Brain microvascular endothelial cell (primary cell): ENCODE results near the gene ACSF2.

ENCODE experiments used
- DNase-seq: peaks from one replicate; pipeline ENCODE4 v3.0.0-alpha.2; 2020
- H3K27ac ChIP-seq: fragments of 250-450 bp; sonication (Bioruptor Pico); 2 replicates; pipeline ENCODE4 v1.5.1; 2020; ENCODE audit warnings: mild to moderate bottlenecking, moderate library complexity
- H3K27me3 ChIP-seq: fragments of 250-450 bp; sonication (Bioruptor Pico); replicated peaks from 2 replicates; pipeline ENCODE4 v1.5.1; 2020; ENCODE audit warnings: mild to moderate bottlenecking
- H3K36me3 ChIP-seq: fragments of 250-450 bp; sonication (Bioruptor Pico); replicated peaks from 2 replicates; pipeline ENCODE4 v1.5.1; 2020; ENCODE audit warnings: mild to moderate bottlenecking
- H3K4me3 ChIP-seq: 2 replicates; pipeline ENCODE4 v1.5.1; 2011; ENCODE audit warnings: low read depth, mild to moderate bottlenecking, control low read depth, low read length, moderate library complexity
- CTCF ChIP-seq: IDR thresholded peaks from 2 replicates; pipeline ENCODE4 v1.5.1; 2011; ENCODE audit warnings: low read depth, mild to moderate bottlenecking, moderate library complexity, low read length, control low read depth, inconsistent platforms; ENCODE audit errors: missing control alignments
- in situ Hi-C: cut with HindIII; loops from 2 replicates; pipeline ENCODE4 v1.10.0; 2017; ENCODE audit warnings: low sequenced_read_pairs, low pct_ligation_motif_present

The ACSF2 gene

GRCh38 chr17:50421308-50422051 is 4.5 kb upstream of the ACSF2 start:
- H3K27me3 ChIP-seq, result no peaks in the 10 kb centered on the region
- in situ Hi-C loops, result no loop called here
- peak overlapping the region; percentile 9 for H3K4me3 ChIP-seq
- H3K27ac ChIP-seq, result peak overlapping the region; percentile 25
- no peak for DNase-seq
- TF ChIP-seq CTCF, result no peak
- H3K36me3 ChIP-seq, result no peaks in the 10 kb centered on the region

- Histone ChIP-seq H3K4me3 (no peak overlapping the region), H3K27me3 (no peaks in the 10 kb centered on the region), H3K27ac (no peak overlapping the region), H3K36me3 (no peaks in the 10 kb centered on the region)
- no peak for TF ChIP-seq CTCF
- in situ Hi-C loops, result no loop called here
- DNase-seq, result no peak
These were observed 3.3 kb upstream of the ACSF2 start for GRCh38 chr17:50422738-50423137.

- no peak for TF ChIP-seq CTCF
- Histone ChIP-seq H3K36me3 (no peaks in the 10 kb centered on the region), H3K4me3 (no peak overlapping the region), H3K27me3 (no peaks in the 10 kb centered on the region), H3K27ac (peak overlapping the region; percentile 33)
- DNase-seq, result peak; percentile 89
- in situ Hi-C loops, result no loop called here
These were observed 2.4 kb upstream of the ACSF2 start for GRCh38 chr17:50423553-50424159.

- no peaks in the 10 kb centered on the region for H3K27me3 ChIP-seq
- no peak for DNase-seq
- H3K36me3 ChIP-seq, result no peaks in the 10 kb centered on the region
- in situ Hi-C loops, result no loop called here
- TF ChIP-seq CTCF, result no peak
- H3K4me3 ChIP-seq, result no peak overlapping the region
- H3K27ac ChIP-seq, result peak overlapping the region; percentile 33
These were observed 1.6 kb upstream of the ACSF2 start for GRCh38 chr17:50424246-50424995.

GRCh38 chr17:50424996-50425681 is 879 bp upstream of the ACSF2 start:
- Histone ChIP-seq H3K36me3 (no peaks in the 10 kb centered on the region), H3K4me3 (peak overlapping the region; percentile 74), H3K27me3 (no peaks in the 10 kb centered on the region), H3K27ac (peak overlapping the region; percentile 8)
- DNase-seq, result no peak
- in situ Hi-C loops, result no loop called here
- no peak for TF ChIP-seq CTCF
